Measurements from ENCODE around the gene ZNF280D.

Gene ZNF280D

DNA sequence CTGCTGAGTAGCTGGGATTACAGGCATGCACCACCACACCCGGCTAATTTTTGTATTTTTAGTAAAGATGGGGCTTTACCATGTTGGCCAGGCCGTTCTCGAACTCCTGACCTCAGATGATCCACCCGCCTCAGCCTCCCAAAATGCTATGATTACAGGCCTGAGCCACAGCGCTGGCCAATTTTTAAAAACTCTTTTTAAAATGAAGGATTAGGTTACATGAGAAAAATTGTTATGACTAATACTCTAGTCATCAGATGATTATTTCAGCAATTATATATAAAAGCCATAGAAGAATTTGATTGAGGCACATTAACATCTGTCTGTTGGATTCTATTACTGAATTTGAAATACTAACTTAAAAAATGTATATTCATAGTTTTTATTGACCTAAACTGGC is 134.3 kb downstream of the ZNF280D start:
- TF ChIP-seq EZH2 (IDR thresholded peaks at IDR 0.05; ENCODE audit: borderline replicate concordance, low read depth, low read length, severe bottlenecking): no peak
- TF ChIP-seq, protein P1, sequence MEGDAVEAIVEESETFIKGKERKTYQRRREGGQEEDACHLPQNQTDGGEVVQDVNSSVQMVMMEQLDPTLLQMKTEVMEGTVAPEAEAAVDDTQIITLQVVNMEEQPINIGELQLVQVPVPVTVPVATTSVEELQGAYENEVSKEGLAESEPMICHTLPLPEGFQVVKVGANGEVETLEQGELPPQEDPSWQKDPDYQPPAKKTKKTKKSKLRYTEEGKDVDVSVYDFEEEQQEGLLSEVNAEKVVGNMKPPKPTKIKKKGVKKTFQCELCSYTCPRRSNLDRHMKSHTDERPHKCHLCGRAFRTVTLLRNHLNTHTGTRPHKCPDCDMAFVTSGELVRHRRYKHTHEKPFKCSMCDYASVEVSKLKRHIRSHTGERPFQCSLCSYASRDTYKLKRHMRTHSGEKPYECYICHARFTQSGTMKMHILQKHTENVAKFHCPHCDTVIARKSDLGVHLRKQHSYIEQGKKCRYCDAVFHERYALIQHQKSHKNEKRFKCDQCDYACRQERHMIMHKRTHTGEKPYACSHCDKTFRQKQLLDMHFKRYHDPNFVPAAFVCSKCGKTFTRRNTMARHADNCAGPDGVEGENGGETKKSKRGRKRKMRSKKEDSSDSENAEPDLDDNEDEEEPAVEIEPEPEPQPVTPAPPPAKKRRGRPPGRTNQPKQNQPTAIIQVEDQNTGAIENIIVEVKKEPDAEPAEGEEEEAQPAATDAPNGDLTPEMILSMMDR (IDR thresholded peaks at IDR 0.05; ENCODE audit: borderline replicate concordance, extremely low read depth, low read length, poor library complexity, severe bottlenecking): no peak
- H3K4me1 ChIP-seq (ENCODE audit: insufficient read depth, low read length): no peaks in the 10 kb centered on the region
- H3K4me2 ChIP-seq (ENCODE audit: insufficient read depth, low read length): no peak overlapping the region
- H3K36me3 ChIP-seq (ENCODE audit: insufficient read depth, low read length): no peaks in the 10 kb centered on the region
- no peak overlapping the region for H3K9ac ChIP-seq (ENCODE audit: low read depth, low read length)
- no peak for DNase-seq
- ATAC-seq (ENCODE audit: insufficient read depth, low read depth): no peak
- no peaks in the 10 kb centered on the region for H3K27me3 ChIP-seq (ENCODE audit: insufficient read depth, low read length, poor library complexity)
- H3K9me3 ChIP-seq (ENCODE audit: insufficient read depth, low read length, severe bottlenecking): peaks cover 17% of the 10 kb centered on the region
- H3K79me2 ChIP-seq (ENCODE audit: insufficient read depth, low read length): no peaks in the 10 kb centered on the region
- H3K4me3 ChIP-seq (ENCODE audit: low read depth in 1 of 2, low read length in 2 of 2): no peak overlapping the region
- no peak overlapping the region for H3K27ac ChIP-seq (ENCODE audit: low read length)
- H4K20me1 ChIP-seq (ENCODE audit: insufficient read depth, low read length): no peaks in the 10 kb centered on the region
- H2AFZ ChIP-seq (ENCODE audit: low read depth, low read length): no peak overlapping the region

DNA sequence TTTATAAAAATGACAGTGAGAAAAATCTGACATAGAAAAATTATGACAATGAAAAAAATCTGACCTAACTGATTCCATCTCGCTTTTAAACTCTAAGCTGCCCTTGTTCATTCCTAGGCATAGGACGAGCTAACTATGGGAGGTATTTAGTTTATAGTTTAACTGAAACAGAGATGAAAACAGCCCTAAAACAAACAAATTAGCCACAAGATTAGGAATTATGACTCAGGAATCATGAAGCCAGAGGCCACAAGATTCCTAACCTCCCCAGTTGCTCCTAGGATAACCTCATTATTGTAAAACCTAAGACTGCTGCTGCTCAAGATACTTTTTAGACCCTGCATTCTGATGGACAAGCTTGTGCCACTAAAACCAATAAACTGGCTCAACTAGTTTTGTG is 145.6 kb downstream of the ZNF280D start:
- Histone ChIP-seq H3K36me3 (ENCODE audit: insufficient read depth, low read length) (no peaks in the 10 kb centered on the region), H2AFZ (ENCODE audit: low read depth, low read length) (no peak overlapping the region), H3K9ac (ENCODE audit: low read depth, low read length) (no peak overlapping the region), H4K20me1 (ENCODE audit: insufficient read depth, low read length) (no peaks in the 10 kb centered on the region), H3K4me3 (ENCODE audit: low read depth in 1 of 2, low read length in 2 of 2) (no peak overlapping the region), H3K9me3 (ENCODE audit: insufficient read depth, low read length, severe bottlenecking) (peaks cover 28% of the 10 kb centered on the region), H3K4me1 (ENCODE audit: insufficient read depth, low read length) (peaks cover 10% of the 10 kb centered on the region), H3K27ac (ENCODE audit: low read length) (no peak overlapping the region), H3K79me2 (ENCODE audit: insufficient read depth, low read length) (no peaks in the 10 kb centered on the region), H3K4me2 (ENCODE audit: insufficient read depth, low read length) (no peak overlapping the region), H3K27me3 (ENCODE audit: insufficient read depth, low read length, poor library complexity) (no peaks in the 10 kb centered on the region)
- TF ChIP-seq, protein P1 (IDR thresholded peaks at IDR 0.05; ENCODE audit: borderline replicate concordance, extremely low read depth, low read length, poor library complexity, severe bottlenecking): no peak
- no peak for TF ChIP-seq EZH2 (IDR thresholded peaks at IDR 0.05; ENCODE audit: borderline replicate concordance, low read depth, low read length, severe bottlenecking)
- no peak for ATAC-seq (ENCODE audit: insufficient read depth, low read depth)
- no peak for DNase-seq

DNA sequence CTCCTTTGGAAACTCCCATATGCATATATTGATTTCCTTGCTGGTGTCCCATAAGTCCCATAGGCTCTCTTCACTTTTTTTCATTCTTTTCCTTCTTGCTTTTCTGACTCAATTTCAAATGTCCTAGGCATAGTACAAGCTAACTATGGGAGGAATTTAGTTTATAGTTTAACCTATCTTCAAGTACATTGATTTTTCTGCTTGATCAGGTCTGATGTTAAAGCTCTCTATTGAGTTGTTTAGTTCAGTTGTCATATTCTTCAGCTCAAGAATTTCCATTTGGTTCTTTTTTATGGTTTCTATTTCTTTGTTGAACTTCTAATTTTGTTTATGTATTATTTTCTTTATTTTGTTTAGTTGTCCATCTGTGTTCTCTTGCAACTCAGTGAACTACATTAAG is 147.1 kb downstream of the ZNF280D start:
- Histone ChIP-seq H3K4me3 (ENCODE audit: low read depth in 1 of 2, low read length in 2 of 2) (no peak overlapping the region), H3K27me3 (ENCODE audit: insufficient read depth, low read length, poor library complexity) (no peaks in the 10 kb centered on the region), H3K9me3 (ENCODE audit: insufficient read depth, low read length, severe bottlenecking) (peaks cover 28% of the 10 kb centered on the region), H3K4me2 (ENCODE audit: insufficient read depth, low read length) (no peak overlapping the region), H3K79me2 (ENCODE audit: insufficient read depth, low read length) (no peaks in the 10 kb centered on the region), H3K4me1 (ENCODE audit: insufficient read depth, low read length) (peaks cover 4% of the 10 kb centered on the region), H4K20me1 (ENCODE audit: insufficient read depth, low read length) (no peaks in the 10 kb centered on the region), H2AFZ (ENCODE audit: low read depth, low read length) (no peak overlapping the region), H3K9ac (ENCODE audit: low read depth, low read length) (no peak overlapping the region), H3K36me3 (ENCODE audit: insufficient read depth, low read length) (no peaks in the 10 kb centered on the region), H3K27ac (ENCODE audit: low read length) (no peak overlapping the region)
- no peak for ATAC-seq (ENCODE audit: insufficient read depth, low read depth)
- no peak for TF ChIP-seq EZH2 (IDR thresholded peaks at IDR 0.05; ENCODE audit: borderline replicate concordance, low read depth, low read length, severe bottlenecking)
- TF ChIP-seq, protein P1 (IDR thresholded peaks at IDR 0.05; ENCODE audit: borderline replicate concordance, extremely low read depth, low read length, poor library complexity, severe bottlenecking): no peak
- DNase-seq: no peak

DNA sequence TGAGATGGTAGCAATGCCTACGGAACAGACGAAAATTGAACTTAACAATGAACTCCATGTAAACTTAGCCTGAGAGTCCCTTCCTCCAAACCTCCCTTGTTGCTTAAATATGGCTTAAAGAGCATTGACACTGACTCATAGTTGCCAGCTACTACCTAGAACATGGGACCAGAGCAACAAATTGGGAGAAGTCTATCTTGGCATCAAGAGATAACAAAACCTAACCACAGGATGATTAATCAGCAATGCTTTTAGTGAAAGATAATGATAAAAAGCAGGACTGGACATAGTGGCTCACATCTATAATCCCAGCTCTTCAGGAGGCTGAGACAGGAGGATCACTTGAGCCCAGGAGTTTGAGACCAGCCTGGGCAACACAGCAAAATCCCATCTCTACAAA is 150.5 kb downstream of the ZNF280D start:
- no peaks in the 10 kb centered on the region for H3K36me3 ChIP-seq (ENCODE audit: insufficient read depth, low read length)
- no peak overlapping the region for H2AFZ ChIP-seq (ENCODE audit: low read depth, low read length)
- peaks cover 26% of the 10 kb centered on the region for H3K9me3 ChIP-seq (ENCODE audit: insufficient read depth, low read length, severe bottlenecking)
- DNase-seq (no peak), ATAC-seq (ENCODE audit: insufficient read depth, low read depth) (no peak)
- H3K4me1 ChIP-seq (ENCODE audit: insufficient read depth, low read length): no peaks in the 10 kb centered on the region
- H4K20me1 ChIP-seq (ENCODE audit: insufficient read depth, low read length): no peaks in the 10 kb centered on the region
- H3K79me2 ChIP-seq (ENCODE audit: insufficient read depth, low read length): no peaks in the 10 kb centered on the region
- TF ChIP-seq, protein P1 (IDR thresholded peaks at IDR 0.05; ENCODE audit: borderline replicate concordance, extremely low read depth, low read length, poor library complexity, severe bottlenecking): no peak
- TF ChIP-seq EZH2 (IDR thresholded peaks at IDR 0.05; ENCODE audit: borderline replicate concordance, low read depth, low read length, severe bottlenecking): no peak
- no peak overlapping the region for H3K9ac ChIP-seq (ENCODE audit: low read depth, low read length)
- H3K27me3 ChIP-seq (ENCODE audit: insufficient read depth, low read length, poor library complexity): no peaks in the 10 kb centered on the region
- H3K4me2 ChIP-seq (ENCODE audit: insufficient read depth, low read length): no peak overlapping the region
- no peak overlapping the region for H3K27ac ChIP-seq (ENCODE audit: low read length)
- H3K4me3 ChIP-seq (ENCODE audit: low read depth in 1 of 2, low read length in 2 of 2): no peak overlapping the region

Data from DND-41 (cell line).